ENCODE data around the gene FAM107B.

DNA sequence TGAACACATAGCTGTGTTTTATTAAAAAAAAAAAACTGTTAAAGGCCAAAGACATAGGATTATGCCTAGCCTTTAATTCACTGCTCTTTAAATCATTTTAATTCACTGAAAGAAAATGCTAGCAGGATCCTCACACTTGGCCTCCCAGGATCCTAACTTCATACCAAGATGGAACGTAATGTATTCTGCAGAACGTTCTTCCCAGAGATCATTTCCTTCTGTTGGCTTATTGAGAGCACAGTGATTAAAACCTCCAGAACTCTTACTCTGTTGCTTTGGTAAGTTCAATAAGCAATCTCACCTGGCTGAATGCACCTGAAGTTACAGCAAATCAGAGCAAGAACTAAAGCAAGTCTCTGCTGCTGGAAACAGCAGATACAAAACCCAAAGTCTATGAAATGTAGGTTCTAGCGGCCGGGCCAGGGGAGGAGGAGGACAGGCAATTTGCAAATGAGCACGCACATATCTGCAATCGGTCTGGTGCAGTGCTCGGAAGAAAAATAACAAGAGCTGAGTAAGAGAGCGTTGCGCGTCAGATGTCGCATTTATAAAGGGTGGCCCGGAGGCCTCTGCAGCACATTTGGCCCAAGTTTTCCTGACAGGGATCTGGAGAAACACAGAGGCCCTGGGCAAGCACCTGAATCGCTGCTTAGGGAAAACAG, 193.9 kb downstream of the FAM107B start:
- TF ChIP-seq CTCF (conservative IDR thresholded peaks at IDR 0.05; ENCODE audit: low read depth, low read length) (no peak), EZH2 (IDR thresholded peaks at IDR 0.05; ENCODE audit: borderline replicate concordance, low read depth, low read length, poor library complexity, severe bottlenecking) (no peak)
